GM19397 (cell line): ENCODE results near the gene GSG1.
"Not testable (repeated sequence)": the region's sequence is repeated elsewhere in the genome, so short reads cannot be mapped to it uniquely, and the experiment has no call there.

ENCODE experiments used
- ATAC-seq: cut with Tn5 transposase; IDR thresholded peaks from one replicate; pipeline ENCODE4 v1.9.1; 2021; ENCODE audit warnings: mild to moderate bottlenecking, moderate library complexity; ENCODE audit not compliant: unreplicated experiment

Gene GSG1

DNA sequence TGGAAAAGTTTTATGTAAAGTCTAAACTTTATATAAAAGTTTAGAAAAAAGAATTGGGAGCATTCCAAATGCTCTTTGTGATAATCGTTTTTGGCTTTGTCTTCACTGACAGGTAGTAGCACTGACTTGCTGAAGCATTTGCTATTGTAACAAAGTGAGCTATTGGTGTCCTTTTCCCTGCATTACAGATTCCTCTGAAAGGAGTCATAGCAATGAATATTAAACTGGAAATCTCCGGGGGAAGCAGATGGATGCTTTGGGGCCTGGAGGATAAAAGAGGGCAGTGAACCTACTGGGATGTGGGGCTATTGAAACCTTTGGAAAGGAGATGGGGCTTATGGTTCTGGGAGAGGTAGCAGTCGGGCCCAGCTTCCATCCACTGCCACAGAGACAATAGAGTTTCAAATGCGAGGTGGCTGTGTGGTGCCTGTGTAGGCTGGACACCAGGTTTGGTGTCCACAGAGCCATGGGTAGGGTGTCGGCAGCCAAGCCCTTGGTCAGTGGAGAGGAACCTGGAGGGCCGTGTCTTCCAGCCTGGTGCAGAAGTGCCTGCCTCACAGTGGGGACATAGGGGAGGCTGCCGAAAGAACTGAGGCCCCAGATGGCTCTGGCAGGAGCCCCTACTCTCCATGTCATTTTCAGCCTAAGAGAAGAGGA lies 10.1 kb downstream of the GSG1 start:
- no peak for ATAC-seq

- ATAC-seq, result no peak
These were observed 11.6 kb downstream of the GSG1 start for GRCh38 chr12:13091832-13092231.

DNA sequence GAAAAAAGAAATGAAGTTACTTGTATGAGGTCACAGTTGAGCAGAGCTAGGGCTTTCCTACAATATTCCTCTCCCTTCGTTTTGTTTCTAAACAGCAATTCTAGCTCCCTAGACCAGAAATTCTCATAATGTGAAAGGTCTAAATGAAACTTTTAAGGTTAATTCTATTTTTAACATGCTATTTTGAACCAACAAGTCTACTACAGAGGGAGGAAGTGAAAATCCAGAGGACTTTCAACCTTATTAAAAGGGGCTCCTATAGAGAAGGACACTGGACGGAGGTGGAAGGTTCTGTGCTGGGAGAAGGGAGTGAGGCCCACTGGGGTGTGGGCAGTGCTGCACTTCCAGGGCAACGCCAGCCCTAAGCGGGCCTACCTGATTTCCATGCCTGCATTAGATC lies 13.4 kb downstream of the GSG1 start:
- no peak for ATAC-seq

- no peak for ATAC-seq
These were observed 15.0 kb downstream of the GSG1 start for GRCh38 chr12:13088496-13088895.

DNA sequence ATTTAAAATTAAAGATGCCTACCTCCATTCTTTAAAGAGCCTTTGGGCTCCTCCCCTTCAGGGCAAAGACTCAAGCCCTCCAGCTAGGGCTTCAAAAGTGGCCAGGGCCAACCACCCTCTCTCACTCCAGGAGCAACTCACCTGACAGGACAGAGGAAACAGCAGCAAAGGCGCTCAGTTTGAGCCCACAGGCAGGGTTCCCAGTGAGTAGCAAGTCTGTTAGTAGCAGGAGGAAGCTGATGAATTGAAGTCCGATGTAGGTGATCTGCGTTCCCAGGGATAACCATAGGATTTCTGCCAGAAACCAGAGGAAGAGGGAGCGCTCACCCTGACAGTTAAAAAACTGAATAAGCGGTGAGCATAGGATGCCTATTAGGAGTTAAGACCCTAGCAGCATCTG lies 15.7 kb downstream of the GSG1 start:
- no peak for ATAC-seq

DNA sequence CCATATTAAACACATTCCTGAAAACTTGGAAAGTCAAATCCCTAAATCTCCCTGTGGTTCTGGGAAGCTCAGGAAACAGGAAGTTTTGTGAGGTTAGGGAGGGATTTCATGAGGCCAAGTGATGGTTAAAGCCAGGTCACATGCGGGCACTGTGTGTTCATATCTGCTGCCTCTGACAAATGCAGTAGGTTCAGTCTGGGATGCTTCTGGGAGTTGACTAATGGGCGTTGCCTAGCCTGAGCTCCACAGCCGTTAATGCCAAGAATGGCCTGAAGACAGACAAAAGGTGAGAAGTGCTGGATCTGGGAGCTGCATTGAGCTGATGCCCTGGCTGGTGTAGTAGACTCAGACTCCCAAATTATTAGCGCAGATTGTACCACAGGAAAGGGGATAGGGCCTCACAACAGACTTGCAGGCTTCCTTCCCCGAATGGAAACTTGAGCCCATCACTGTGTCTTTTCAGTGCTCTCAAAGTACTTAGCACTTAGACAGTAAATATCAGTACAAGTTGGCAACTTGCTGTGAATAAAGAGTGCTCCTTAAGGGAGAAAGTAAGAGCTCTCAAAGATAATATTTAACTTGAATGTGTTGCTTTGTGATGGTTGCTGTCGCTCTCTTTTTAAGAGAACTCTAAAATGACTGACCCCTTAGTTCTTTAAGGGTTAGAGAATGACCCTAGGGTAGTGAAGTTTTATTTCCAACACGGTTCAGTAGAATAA lies 17.3 kb downstream of the GSG1 start:
- ATAC-seq, result no peak

- no peak for ATAC-seq
These were observed 18.4 kb downstream of the GSG1 start for GRCh38 chr12:13084898-13085640.

DNA sequence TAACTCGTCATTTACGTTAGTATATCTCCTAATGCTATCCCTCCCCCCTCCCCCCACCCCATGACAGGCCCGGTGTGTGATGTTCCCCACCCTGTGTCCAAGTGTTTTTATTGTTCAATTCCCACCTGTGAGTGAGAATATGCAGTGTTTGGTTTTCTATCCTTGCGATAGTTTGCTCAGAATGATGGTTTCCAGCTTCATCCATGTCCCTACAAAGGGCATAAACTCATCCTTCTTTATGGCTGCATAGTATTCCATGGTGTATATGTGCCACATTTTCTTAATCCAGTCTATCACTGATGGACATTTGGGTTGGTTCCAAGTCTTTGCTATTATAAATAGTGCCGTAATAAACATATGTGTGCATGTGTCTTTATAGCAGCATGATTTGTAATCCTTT lies 19.8 kb downstream of the GSG1 start:
- not testable (repeated sequence) for ATAC-seq

DNA sequence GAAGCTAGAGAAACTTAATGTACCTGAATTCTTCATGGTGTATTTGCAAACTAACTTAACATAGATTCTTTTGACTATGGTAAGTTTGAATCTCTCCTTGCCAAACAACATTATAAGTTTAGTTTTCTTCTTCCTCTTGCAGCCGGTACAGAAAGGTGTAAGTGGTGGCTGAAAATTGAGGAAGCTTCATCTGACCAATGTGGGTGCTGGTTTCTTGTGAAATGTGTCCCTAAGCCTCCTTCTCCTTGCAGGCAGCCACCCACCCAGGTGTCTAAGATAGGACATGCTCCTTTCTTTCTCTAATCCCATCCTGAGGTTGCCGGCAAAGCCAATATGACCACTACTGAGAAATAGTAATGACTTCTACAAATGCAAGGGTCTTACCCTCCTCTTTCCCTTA lies 20.6 kb downstream of the GSG1 start:
- no peak for ATAC-seq

DNA sequence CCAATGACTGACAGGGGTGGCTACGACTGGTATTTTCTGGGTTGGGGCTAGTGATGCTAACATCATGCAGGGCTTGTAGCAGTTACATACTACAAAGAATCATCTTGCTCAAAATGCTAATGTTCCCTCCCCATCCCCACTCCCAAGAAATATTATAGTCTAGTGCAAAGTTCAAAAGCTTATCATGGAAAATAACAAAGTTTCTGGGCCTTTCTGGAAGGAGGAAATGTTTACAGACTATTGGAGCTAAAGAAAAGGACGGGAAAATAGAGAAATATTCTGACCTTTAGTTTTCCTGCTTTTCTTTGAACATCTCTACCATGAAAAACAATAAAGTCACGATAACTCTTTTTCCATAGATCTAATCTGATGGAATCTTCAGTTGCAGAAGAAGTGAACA lies 23.2 kb downstream of the GSG1 start:
- ATAC-seq, result no peak

GRCh38 chr12:13079440-13079906 lies 24.0 kb downstream of the GSG1 start:
- no peak for ATAC-seq

GRCh38 chr12:13075786-13076570 lies 27.5 kb downstream of the GSG1 start:
- ATAC-seq, result no peak

GRCh38 chr12:13075118-13075480 lies 28.4 kb downstream of the GSG1 start:
- ATAC-seq, result no peak

DNA sequence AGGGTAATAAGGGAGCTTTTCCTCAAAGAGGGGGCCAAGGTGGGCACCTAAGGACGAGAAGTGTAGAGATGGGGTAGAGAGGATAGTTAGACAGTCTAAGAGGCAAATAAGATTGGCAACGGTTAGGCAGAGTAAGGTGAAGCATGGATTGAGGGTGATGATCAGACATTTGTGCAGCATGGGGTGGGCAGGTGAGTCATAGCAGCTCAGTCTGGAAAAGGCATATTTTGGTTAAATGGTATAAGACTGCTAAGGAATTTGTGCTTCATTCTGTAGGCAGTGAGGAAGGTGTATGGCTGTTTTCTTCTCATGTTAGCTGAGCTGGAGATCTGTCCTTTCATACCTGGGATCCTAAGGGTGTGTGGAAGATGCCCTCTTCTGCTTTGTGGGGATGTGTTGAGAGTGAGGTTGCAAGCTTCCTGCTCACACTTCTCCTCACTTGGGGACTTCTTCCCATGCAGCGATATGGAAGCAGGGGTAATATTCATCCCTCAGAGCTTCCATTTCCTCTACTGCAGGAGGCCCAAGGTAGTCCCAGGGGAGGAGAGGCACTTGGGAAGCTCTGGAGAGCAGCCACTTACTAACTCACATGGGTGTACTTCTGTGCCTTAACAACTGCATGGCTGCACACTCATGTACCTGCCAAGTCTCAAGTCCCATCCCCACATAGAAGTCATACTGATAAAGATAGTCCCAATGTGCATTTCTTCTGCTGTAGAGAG lies 28.9 kb downstream of the GSG1 start:
- ATAC-seq, result no peak

DNA sequence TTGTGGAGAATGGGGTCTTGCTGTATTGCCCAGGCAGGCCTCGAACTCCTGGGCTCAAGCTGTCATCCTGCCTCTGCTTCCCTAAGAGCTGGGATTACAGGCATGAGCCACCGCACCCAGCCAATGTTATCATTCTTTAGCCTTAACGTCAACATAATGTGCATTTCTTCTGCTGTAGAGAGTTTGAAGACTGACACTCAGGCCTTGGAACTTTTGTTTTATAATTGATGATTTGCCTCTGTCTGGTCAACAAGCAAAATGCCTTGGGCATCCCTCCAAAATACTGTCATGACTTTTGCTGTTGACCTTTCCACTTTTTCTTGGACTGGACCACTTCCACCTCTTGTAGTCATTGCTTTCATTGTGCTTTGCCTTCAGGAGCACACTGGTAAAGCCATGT lies 30.3 kb downstream of the GSG1 start:
- ATAC-seq, result no peak

- ATAC-seq, result no peak
These were observed 31.9 kb downstream of the GSG1 start for GRCh38 chr12:13071305-13072280.

- ATAC-seq, result no peak
These were observed 34.1 kb downstream of the GSG1 start for GRCh38 chr12:13069380-13069779.

GRCh38 chr12:13067322-13067721 lies 36.1 kb downstream of the GSG1 start:
- ATAC-seq, result no peak

DNA sequence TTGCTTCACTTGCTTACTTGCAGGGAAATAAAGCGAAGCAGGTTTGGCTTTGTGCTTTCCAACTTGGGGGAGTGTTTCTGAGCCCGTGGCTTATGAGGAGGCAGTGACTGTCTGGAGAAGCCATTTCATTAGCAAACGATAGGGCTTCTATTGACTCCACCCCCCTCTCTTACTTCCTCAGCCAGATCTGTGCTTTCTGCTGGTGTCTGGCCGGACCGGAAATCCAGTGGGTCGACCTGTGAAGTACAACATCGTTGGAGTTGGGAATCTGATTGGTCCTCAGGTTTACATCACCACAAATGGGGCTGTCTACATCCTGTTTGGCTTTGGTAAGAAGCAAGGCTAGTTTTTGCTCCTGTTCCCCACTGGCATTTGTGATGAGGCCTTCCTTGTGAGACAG lies 37.0 kb downstream of the GSG1 start:
- no peak for ATAC-seq
